NCI-H128 (cell line): ENCODE results near the gene SPATA13.
"Not testable (repeated sequence)": the region's sequence is repeated elsewhere in the genome, so short reads cannot be mapped to it uniquely, and the experiment has no call there.

Source experiments
- DNase-seq: peaks from one replicate; lab custom pipeline; 2025; ENCODE audit not compliant: unreplicated experiment; lab: John Stamatoyannopoulos, UW

The SPATA13 gene

DNA sequence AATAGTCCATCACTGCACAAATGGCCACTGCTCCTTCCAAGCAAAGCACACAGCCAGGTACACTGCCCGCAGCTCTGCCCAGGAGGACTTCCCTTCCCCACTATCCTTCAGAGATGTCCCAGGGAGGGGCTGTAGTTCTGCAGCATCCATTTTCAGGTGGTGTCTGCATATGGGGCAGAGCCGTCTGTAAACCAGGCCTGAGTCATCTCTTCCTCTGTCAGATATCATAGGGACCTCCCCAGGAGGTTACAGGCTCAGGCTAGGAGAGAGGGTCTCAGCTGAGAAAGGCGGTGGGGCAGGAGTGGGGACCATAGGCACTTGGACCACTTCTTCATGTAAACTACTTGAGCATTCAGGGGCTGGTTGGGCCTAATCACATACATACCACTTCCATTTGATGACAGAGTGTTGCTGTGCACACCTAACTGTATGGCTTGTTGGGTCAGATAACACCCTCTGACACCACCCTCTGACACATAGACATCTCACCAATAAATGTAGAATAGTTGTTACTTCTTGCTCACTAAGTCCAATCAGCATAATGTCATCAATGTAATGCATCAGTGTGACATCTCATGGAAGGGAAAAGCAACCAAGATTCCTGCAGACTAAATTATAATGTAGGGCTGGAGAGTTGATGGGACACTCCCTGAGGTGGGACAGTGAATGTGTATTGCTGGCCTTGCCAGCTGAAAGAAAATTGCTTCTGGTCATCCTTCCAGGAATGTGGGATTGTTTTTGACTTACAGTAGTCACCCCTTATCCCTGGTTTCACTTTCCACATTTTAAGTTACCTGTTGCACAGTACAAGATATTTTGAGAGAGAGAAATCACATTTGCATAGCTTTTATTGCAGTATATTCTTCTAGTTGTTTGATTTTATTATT is 189.5 kb downstream of the SPATA13 start:
- DNase-seq, result not testable (repeated sequence)

- no peak for DNase-seq
Observed at GRCh38 chr13:24351423-24351822, 190.9 kb downstream of the SPATA13 start.

DNA sequence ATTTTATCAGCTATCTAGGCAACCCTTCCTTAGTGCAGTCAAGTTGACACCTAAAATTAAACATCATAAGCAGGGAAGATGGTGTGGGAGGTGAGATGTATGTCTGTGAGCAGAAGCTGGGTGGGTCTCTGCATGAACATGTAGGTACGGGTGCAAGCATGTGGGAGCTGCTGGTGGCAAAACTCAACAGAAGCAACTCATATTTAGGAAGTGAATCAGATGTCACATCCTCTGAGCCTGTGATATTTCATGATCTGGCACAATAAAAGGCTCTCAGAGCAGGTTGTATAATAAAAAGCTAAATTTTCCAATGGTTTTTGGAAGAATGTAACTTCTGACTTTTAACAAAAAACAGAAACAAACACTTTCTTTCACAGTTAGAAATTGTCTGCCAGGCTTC is 193.2 kb downstream of the SPATA13 start:
- no peak for DNase-seq

DNA sequence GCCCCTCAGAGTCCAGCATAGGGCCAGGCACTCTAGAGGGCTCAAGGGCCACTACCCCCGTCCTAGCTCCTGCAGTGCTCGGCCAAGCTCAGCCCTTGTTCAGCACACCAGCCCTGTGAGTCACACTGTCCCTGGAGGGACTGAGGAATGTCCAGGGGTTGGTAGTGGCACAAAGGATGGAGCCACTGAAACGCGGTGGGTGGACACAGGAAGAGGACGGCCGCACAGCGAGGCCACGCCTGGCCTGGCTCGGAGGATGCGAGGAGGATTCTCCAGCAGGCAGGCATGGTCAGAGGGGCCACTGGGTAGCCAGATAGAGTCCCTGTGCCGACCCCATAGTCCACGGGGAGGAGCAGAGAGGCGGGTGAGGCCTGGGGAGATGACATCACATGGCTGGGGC is 194.6 kb downstream of the SPATA13 start:
- DNase-seq, result no peak

GRCh38 chr13:24356270-24356669 is 195.8 kb downstream of the SPATA13 start:
- DNase-seq, result no peak
